Tibial artery (tissue), 4 donors: ENCODE results near the gene PARP11.

Experiments used
- DNase-seq, 2 donors: peaks; one replicate each; pipeline ENCODE4 v3.0.0-alpha.2; 2019
- H3K27ac ChIP-seq, 2 donors: fragments of 200-600 bp; sonication (generic) in 1 of 2; 1 replicate in 1 of 2; 2 replicates in 1 of 2; pipeline ENCODE4 v1.5.1; 2018 to 2019; ENCODE audit warnings: mild to moderate bottlenecking in 1 of 2
- H3K27me3 ChIP-seq, 2 donors: fragments of 200-600 bp; sonication (generic) in 1 of 2; one replicate each; pipeline versions ENCODE4 v1.5.1 to v1.6.0; 2016 to 2019
- H3K36me3 ChIP-seq, 3 donors: fragments of 200-600 bp; sonication (generic) in 2 of 3; one replicate each; pipeline ENCODE4 v1.5.1; 2016 to 2019; ENCODE audit warnings: mild to moderate bottlenecking in 2 of 3
- H3K4me1 ChIP-seq, 4 donors: fragments of 200-600 bp; sonication (generic) in 2 of 4; 1 replicate in 3 of 4; 2 replicates in 1 of 4; pipeline ENCODE4 v1.5.1; 2016 to 2019
- H3K4me3 ChIP-seq, 2 donors: fragments of 200-600 bp; sonication (generic) in 1 of 2; 1 replicate in 1 of 2; 2 replicates in 1 of 2; pipeline ENCODE4 v1.5.1; 2018 to 2019; ENCODE audit warnings: mild to moderate bottlenecking in 2 of 2
- H3K9me3 ChIP-seq, 3 donors: fragments of 200-600 bp; sonication (generic) in 1 of 3; one replicate each; pipeline ENCODE4 v1.5.1; 2016 to 2019
- CTCF ChIP-seq, 2 experiments: fragments of 200-600 bp in 1 of 2; fragments of 450-650 bp in 1 of 2; IDR thresholded peaks; one replicate each; pipeline ENCODE4 v1.5.1; 2017 to 2019; ENCODE audit warnings: antibody characterized with exemption in 2 of 2, mild to moderate bottlenecking in 1 of 2, moderate library complexity in 1 of 2
- intact Hi-C: fragments of 100-400 bp; cut with DNase I; formaldehyde crosslinking; loops from one replicate; pipeline ENCODE4 v1.15.0; 2023; ENCODE audit warnings: low total_unique reads

PARP11 gene

GRCh38 chr12:3882896-3883564, 9.8 kb upstream of the PARP11 start:
- Histone ChIP-seq H3K27ac (no peak overlapping the region), H3K9me3 (no peaks in the 10 kb centered on the region), H3K27me3 (peaks cover 0 to 16% of the 10 kb centered on the region in 2 donors), H3K4me1 (no peaks in the 10 kb centered on the region), H3K4me3 (no peak overlapping the region), H3K36me3 (no peaks in the 10 kb centered on the region)
- intact Hi-C loops: loop anchor here (10.0 kb wide), 1 partner anchor 112 kb away; no protein-coding TSS in a partner anchor
- TF ChIP-seq CTCF (IDR thresholded peaks at IDR 0.05): no peak
- DNase-seq: no peak

- DNase-seq: no peak
- Histone ChIP-seq H3K9me3 (no peaks in the 10 kb centered on the region), H3K36me3 (no peaks in the 10 kb centered on the region), H3K27me3 (peaks cover 0 to 16% of the 10 kb centered on the region in 2 donors), H3K27ac (no peak overlapping the region), H3K4me1 (no peaks in the 10 kb centered on the region), H3K4me3 (no peak overlapping the region)
- intact Hi-C loops: loop anchor here (10.0 kb wide), 1 partner anchor 112 kb away; no protein-coding TSS in a partner anchor
- TF ChIP-seq CTCF (IDR thresholded peaks at IDR 0.05): no peak
Observed at GRCh38 chr12:3882406-3882805, 9.2 kb upstream of the PARP11 start.

- intact Hi-C loops: loop anchor here (10.0 kb wide), 1 partner anchor 113 kb away; no protein-coding TSS in a partner anchor
- H3K27me3 ChIP-seq: peaks cover 0 to 16% of the 10 kb centered on the region in 2 donors
- DNase-seq: no peak
- H3K4me3 ChIP-seq: no peak overlapping the region
- H3K27ac ChIP-seq: no peak overlapping the region
- H3K4me1 ChIP-seq: no peaks in the 10 kb centered on the region
- no peaks in the 10 kb centered on the region for H3K9me3 ChIP-seq
- no peaks in the 10 kb centered on the region for H3K36me3 ChIP-seq
- TF ChIP-seq CTCF (IDR thresholded peaks at IDR 0.05): no peak
Observed at GRCh38 chr12:3881281-3881950, 8.2 kb upstream of the PARP11 start.

- TF ChIP-seq CTCF (IDR thresholded peaks at IDR 0.05): no peak
- Histone ChIP-seq H3K36me3 (no peaks in the 10 kb centered on the region), H3K27ac (no peak overlapping the region), H3K9me3 (no peaks in the 10 kb centered on the region), H3K27me3 (peaks cover 0 to 16% of the 10 kb centered on the region in 2 donors), H3K4me3 (no peak overlapping the region), H3K4me1 (no peaks in the 10 kb centered on the region)
- no peak for DNase-seq
- intact Hi-C loops: loop anchor here (10.0 kb wide), 1 partner anchor 115 kb away; no protein-coding TSS in a partner anchor
Observed at GRCh38 chr12:3879846-3880245, 6.6 kb upstream of the PARP11 start.

DNA sequence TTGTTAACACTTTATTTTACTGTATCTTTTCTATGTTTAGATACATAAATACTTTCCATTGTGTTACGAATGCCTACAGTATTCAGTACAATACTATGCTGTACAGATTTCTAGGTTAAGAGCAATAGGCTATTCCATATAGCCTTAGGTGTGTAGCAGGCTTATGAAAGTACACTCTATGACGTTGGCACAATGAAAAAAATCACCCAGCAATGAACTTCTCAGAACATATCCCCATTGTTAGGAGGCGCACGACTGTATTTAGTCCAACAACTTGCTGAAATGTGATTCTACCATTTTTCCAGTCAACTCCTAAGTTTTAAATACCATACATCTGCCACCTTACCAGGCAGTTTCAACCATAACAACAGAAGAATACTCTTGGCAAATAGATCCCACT, 1.8 kb downstream of the PARP11 start:
- Histone ChIP-seq H3K27me3 (no peaks in the 10 kb centered on the region), H3K4me3 (no peak overlapping the region), H3K36me3 (no peaks in the 10 kb centered on the region), H3K4me1 (peaks cover 0 to 18% (median 10%) of the 10 kb centered on the region in 4 donors), H3K27ac (no peak overlapping the region), H3K9me3 (no peaks in the 10 kb centered on the region)
- TF ChIP-seq CTCF (IDR thresholded peaks at IDR 0.05): no peak
- no peak for DNase-seq
- intact Hi-C loops: no loop called here
